GM12892 (cell line): ENCODE measurements around the gene TBC1D19.
"Not testable (repeated sequence)": the region's sequence is repeated elsewhere in the genome, so short reads cannot be mapped to it uniquely, and the experiment has no call there.

ENCODE experiments used
- POLR2A ChIP-seq: IDR thresholded peaks from 2 replicates; pipeline ENCODE4 v1.6.1; 2011; ENCODE audit warnings: low read depth, low read length, control low read depth
- POLR2AphosphoS5 ChIP-seq: IDR thresholded peaks from 2 replicates; pipeline ENCODE4 v1.6.1; 2011; ENCODE audit warnings: low read depth, low read length, control low read depth
- TAF1 ChIP-seq: IDR thresholded peaks from 2 replicates; pipeline ENCODE4 v1.6.1; 2011; ENCODE audit warnings: low read depth, mild to moderate bottlenecking, control low read depth, low read length, borderline replicate concordance

- not testable (repeated sequence) for TF ChIP-seq POLR2A, POLR2AphosphoS5, TAF1
Observed at GRCh38 chr4:26640639-26641038, 56.8 kb downstream of the TBC1D19 start.
